IgD-negative memory B cell (primary cell): Measurements from ENCODE around the gene TSPAN4. TPM values are rescaled to one million over a fixed set of nuclear protein-coding genes. Genes with fewer than 3 reads are reported as not detected.

Experiments
- H3K27ac Mint-ChIP-seq, 3 donors: one replicate each; pipeline ENCODE4 v1.8.0; 2020 to 2022; ENCODE audit warnings: mild to moderate bottlenecking in 3 of 3, mixed read lengths in 3 of 3, moderate library complexity in 1 of 3
- H3K27me3 Mint-ChIP-seq: one replicate; pipeline ENCODE4 v1.8.0; 2021; ENCODE audit warnings: mixed read lengths
- H3K36me3 Mint-ChIP-seq: one replicate; pipeline ENCODE4 v1.8.0; 2020; ENCODE audit warnings: mild to moderate bottlenecking, mixed read lengths
- H3K4me1 Mint-ChIP-seq, 3 donors: one replicate each; pipeline ENCODE4 v1.8.0; 2020 to 2022; ENCODE audit warnings: mixed read lengths in 3 of 3, mild to moderate bottlenecking in 1 of 3
- H3K4me3 Mint-ChIP-seq, 4 donors: one replicate each; pipeline ENCODE4 v1.8.0; 2020 to 2022; ENCODE audit warnings: mild to moderate bottlenecking in 4 of 4, mixed read lengths in 4 of 4, moderate library complexity in 3 of 4
- H3K9me3 Mint-ChIP-seq, 3 donors: one replicate each; pipeline ENCODE4 v1.8.0; 2020 to 2021; ENCODE audit warnings: mixed read lengths in 3 of 3, mild to moderate bottlenecking in 1 of 3
- polyA plus RNA-seq: library from polyadenylated mRNA; unstranded; fragments of 300-500 nt; fragmentation: Illumina TruSeq; gene quantifications from one replicate; pipeline ENCODE4 v1.2.3, GENCODE V29; 2021

Gene TSPAN4
- polyA plus RNA-seq, 1 donor from 2014 or later: 2.1 TPM

DNA sequence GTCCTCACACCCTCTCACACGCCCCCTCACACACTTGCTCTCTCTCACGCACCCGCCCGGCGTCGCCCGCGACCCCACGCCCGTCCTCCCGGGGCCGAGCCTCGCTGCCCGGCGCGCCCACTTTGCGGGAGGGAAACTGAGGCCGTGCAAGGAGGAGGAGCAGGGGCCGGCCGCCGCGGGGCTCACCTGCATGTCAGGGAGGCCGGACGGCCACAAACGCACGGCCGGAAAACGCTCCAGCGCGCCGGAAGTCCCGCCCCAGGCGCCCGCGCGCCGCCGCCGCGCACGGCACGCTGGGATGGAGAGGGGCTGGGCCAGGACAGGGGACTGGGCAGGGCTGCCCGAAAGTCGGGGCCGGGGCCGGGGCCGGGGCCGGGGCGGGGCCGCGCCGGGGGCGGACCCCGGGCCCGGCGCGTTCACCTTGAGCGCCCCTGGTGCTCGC, 68.0 kb downstream of the TSPAN4 start, which contains the start of gene CHID1:
TSS of gene CHID1 (minus strand) at position 222 of the 442 bp plus-strand sequence. CDS start 5,994 bp downstream, outside the sequence.
- Mint-ChIP-seq H3K27ac (peak within 1 kb of the TSS in 2 of 3 donors; percentile 32 to 83), H3K4me1 (peaks cover 5 to 17% (median 6%) of the 10 kb centered on the region in 3 donors), H3K9me3 (no peaks in the 10 kb centered on the region), H3K27me3 (no peaks in the 10 kb centered on the region), H3K4me3 (peak within 1 kb of the TSS; percentile 87 to 97 (median 94)), H3K36me3 (peaks cover 1% of the 10 kb centered on the region)

GRCh38 chr11:911031-911889, 68.6 kb downstream of the TSPAN4 start:
- no peaks in the 10 kb centered on the region for H3K27me3 Mint-ChIP-seq
- H3K4me1 Mint-ChIP-seq: peaks cover 4 to 17% (median 6%) of the 10 kb centered on the region in 3 donors
- peak overlapping the region; percentile 81 to 97 (median 94) for H3K4me3 Mint-ChIP-seq
- peak overlapping the region in 2 of 3 donors; percentile 32 to 83 for H3K27ac Mint-ChIP-seq
- H3K36me3 Mint-ChIP-seq: peaks cover 1% of the 10 kb centered on the region
- H3K9me3 Mint-ChIP-seq: no peaks in the 10 kb centered on the region

DNA sequence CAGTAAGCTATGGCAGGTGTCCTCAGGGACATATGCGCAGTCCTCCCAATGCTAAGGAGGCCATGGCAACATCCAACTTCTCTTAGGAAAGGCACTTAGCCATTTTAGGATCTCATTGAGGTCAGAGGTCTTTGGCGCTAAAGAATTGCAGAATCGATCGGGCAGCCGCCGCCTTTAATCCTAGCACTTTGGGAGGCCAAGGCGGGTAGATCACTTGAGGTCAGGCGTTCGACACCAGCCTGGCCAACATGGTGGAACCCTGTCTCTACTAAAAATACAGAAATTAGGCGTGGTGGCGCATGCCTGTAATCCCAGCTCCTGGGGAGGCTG, 69.2 kb downstream of the TSPAN4 start:
- peaks cover 4 to 17% (median 6%) of the 10 kb centered on the region in 3 donors for H3K4me1 Mint-ChIP-seq
- H3K4me3 Mint-ChIP-seq: peak overlapping the region; percentile 81 to 97 (median 94)
- peaks cover 1% of the 10 kb centered on the region for H3K36me3 Mint-ChIP-seq
- H3K27ac Mint-ChIP-seq: peak overlapping the region in 1 of 3 donors; percentile 83
- H3K9me3 Mint-ChIP-seq: no peaks in the 10 kb centered on the region
- H3K27me3 Mint-ChIP-seq: no peaks in the 10 kb centered on the region

GRCh38 chr11:912266-912665, 69.6 kb downstream of the TSPAN4 start:
- H3K27ac Mint-ChIP-seq: no peak overlapping the region
- H3K4me3 Mint-ChIP-seq: peak overlapping the region in 3 of 4 donors; percentile 81 to 97 (median 92)
- no peaks in the 10 kb centered on the region for H3K36me3 Mint-ChIP-seq
- no peaks in the 10 kb centered on the region for H3K9me3 Mint-ChIP-seq
- peaks cover 4 to 17% (median 6%) of the 10 kb centered on the region in 3 donors for H3K4me1 Mint-ChIP-seq
- H3K27me3 Mint-ChIP-seq: no peaks in the 10 kb centered on the region

GRCh38 chr11:913043-913442, 70.4 kb downstream of the TSPAN4 start:
- no peaks in the 10 kb centered on the region for H3K36me3 Mint-ChIP-seq
- no peaks in the 10 kb centered on the region for H3K27me3 Mint-ChIP-seq
- H3K4me1 Mint-ChIP-seq: peaks cover 4 to 13% (median 6%) of the 10 kb centered on the region in 3 donors
- no peaks in the 10 kb centered on the region for H3K9me3 Mint-ChIP-seq
- H3K27ac Mint-ChIP-seq: no peak overlapping the region
- peak overlapping the region in 2 of 4 donors; percentile 52 to 67 for H3K4me3 Mint-ChIP-seq

GRCh38 chr11:914204-914603, 71.6 kb downstream of the TSPAN4 start:
- Mint-ChIP-seq H3K4me1 (peaks cover 3 to 9% (median 7%) of the 10 kb centered on the region in 3 donors), H3K27me3 (no peaks in the 10 kb centered on the region), H3K27ac (no peak overlapping the region), H3K4me3 (no peak overlapping the region), H3K36me3 (no peaks in the 10 kb centered on the region), H3K9me3 (no peaks in the 10 kb centered on the region)

DNA sequence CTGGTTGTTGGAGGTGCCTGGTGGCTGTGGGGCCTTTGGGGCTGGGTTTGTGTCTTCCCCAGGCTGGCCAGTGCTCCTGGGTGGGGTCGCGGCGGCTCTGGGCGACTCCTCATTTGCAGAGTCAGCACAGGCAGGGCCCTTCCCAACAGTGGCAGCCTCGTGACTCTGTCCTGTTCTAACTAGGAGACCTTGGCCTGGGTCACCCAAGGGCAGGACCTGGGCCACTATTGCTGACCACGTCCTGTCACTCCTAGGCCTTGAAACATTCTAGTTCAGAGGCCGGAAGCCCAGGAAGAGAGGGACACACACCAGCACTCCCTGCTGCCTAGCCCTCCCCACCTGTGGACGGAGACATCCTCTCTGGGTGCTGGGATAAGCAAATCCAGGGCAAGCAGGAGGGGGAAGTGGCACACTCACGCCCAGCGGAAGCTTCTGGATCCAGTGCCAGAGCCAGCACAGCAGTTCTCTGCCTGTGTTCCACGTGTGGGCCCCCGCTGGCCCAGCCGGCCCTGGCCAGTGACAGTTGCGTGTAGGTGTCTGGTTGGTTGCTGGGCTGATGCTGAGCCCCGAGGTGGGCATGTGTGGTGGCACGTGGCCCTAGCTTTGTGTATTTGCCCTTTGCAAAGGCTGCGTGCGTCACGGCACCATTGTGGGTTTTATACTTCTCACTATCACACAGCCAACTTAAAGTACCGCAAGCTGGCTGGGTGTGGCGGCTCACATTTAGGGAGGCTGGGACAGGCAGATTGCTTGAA, 72.3 kb downstream of the TSPAN4 start:
- Mint-ChIP-seq H3K9me3 (no peaks in the 10 kb centered on the region), H3K27me3 (no peaks in the 10 kb centered on the region), H3K4me1 (peaks cover 0 to 8% (median 6%) of the 10 kb centered on the region in 3 donors), H3K4me3 (no peak overlapping the region), H3K36me3 (no peaks in the 10 kb centered on the region), H3K27ac (no peak overlapping the region)

Other genes starting within 250 kb of the TSPAN4 start
- 103 TPM for gene IRF7, start 226.9 kb upstream of the TSPAN4 start, polyA plus RNA-seq
- gene CDHR5, start 217.9 kb upstream of the TSPAN4 start, polyA plus RNA-seq: not detected
- not detected for gene SCT, start 215.7 kb upstream of the TSPAN4 start, polyA plus RNA-seq
- not detected for gene DRD4, start 205.6 kb upstream of the TSPAN4 start, polyA plus RNA-seq
- gene DEAF1, start 147.6 kb upstream of the TSPAN4 start, polyA plus RNA-seq: 25.6 TPM
- 35.6 TPM for gene TMEM80, start 147.0 kb upstream of the TSPAN4 start, polyA plus RNA-seq
- 17.3 TPM for gene EPS8L2, start 136.6 kb upstream of the TSPAN4 start, polyA plus RNA-seq
- gene TALDO1, start 95.4 kb upstream of the TSPAN4 start, polyA plus RNA-seq: 246 TPM
- 30.7 TPM for gene GATD1, start 65.4 kb upstream of the TSPAN4 start, polyA plus RNA-seq
- 0.99 TPM for gene CEND1, start 52.8 kb upstream of the TSPAN4 start, polyA plus RNA-seq
- 9.5 TPM for gene SLC25A22, start 44.6 kb upstream of the TSPAN4 start, polyA plus RNA-seq
- 6.4 TPM for gene PIDD1, start 37.6 kb upstream of the TSPAN4 start, polyA plus RNA-seq
- 4,588 TPM for gene RPLP2, start 32.9 kb upstream of the TSPAN4 start, polyA plus RNA-seq
- gene PNPLA2, start 23.9 kb upstream of the TSPAN4 start, polyA plus RNA-seq: 51.1 TPM
- 20.0 TPM for gene CRACR2B, start 14.9 kb upstream of the TSPAN4 start, polyA plus RNA-seq
- 13.8 TPM for gene CD151, start 9.9 kb upstream of the TSPAN4 start, polyA plus RNA-seq
- gene POLR2L, start 323 bp upstream of the TSPAN4 start, polyA plus RNA-seq: 96.7 TPM
- gene CHID1, start 68.0 kb downstream of the TSPAN4 start, polyA plus RNA-seq: 47.5 TPM
- gene AP2A2, start 83.0 kb downstream of the TSPAN4 start, polyA plus RNA-seq: 7.1 TPM
- gene MUC6, start 193.9 kb downstream of the TSPAN4 start, polyA plus RNA-seq: not detected
- gene MUC2, start 232.0 kb downstream of the TSPAN4 start, polyA plus RNA-seq: not detected